Ishikawa (cell line): ENCODE results near the gene POMGNT2.

Experiments used
- CEBPB ChIP-seq: IDR thresholded peaks from 2 replicates; pipeline ENCODE4 v1.6.1; 2012
- CREB1 ChIP-seq: IDR thresholded peaks from 2 replicates; pipeline ENCODE4 v1.6.1; 2012; ENCODE audit warnings: low read depth
- EGR1 ChIP-seq: IDR thresholded peaks from 2 replicates; pipeline ENCODE4 v1.6.1; 2012
- EP300 ChIP-seq: IDR thresholded peaks from 2 replicates; pipeline ENCODE4 v1.6.1; 2012; ENCODE audit warnings: borderline replicate concordance
- FOXM1 ChIP-seq: IDR thresholded peaks from 2 replicates; pipeline ENCODE4 v1.6.1; 2012; ENCODE audit warnings: low read depth, borderline replicate concordance
- NFIC ChIP-seq: IDR thresholded peaks from 2 replicates; pipeline ENCODE4 v1.6.1; 2012
- RAD21 ChIP-seq: IDR thresholded peaks from 2 replicates; pipeline ENCODE4 v1.6.1; 2012; ENCODE audit warnings: low read depth
- TAF1 ChIP-seq: IDR thresholded peaks from 2 replicates; pipeline ENCODE4 v1.6.1; 2012; ENCODE audit warnings: low read depth, mild to moderate bottlenecking
- TCF12 ChIP-seq: IDR thresholded peaks from 2 replicates; pipeline ENCODE4 v1.6.1; 2012; ENCODE audit warnings: low read depth
- TEAD4 ChIP-seq: IDR thresholded peaks from 2 replicates; pipeline ENCODE4 v1.6.1; 2012
- YY1 ChIP-seq: IDR thresholded peaks from 2 replicates; pipeline ENCODE4 v1.6.1; 2012; ENCODE audit warnings: low read depth
- ZBTB7A ChIP-seq: IDR thresholded peaks from 2 replicates; pipeline ENCODE4 v1.6.1; 2012; ENCODE audit warnings: low read depth
- TF ChIP-seq, protein P1 (sequence below): IDR thresholded peaks from 2 replicates; pipeline ENCODE4 v1.6.1; 2012
- TF ChIP-seq, protein P2 (sequence below): IDR thresholded peaks from 2 replicates; pipeline ENCODE4 v1.6.1; 2012
- TF ChIP-seq, protein P3 (sequence below): IDR thresholded peaks from 2 replicates; pipeline ENCODE4 v1.6.1; 2012; ENCODE audit warnings: low read depth, mild to moderate bottlenecking

Gene POMGNT2

DNA sequence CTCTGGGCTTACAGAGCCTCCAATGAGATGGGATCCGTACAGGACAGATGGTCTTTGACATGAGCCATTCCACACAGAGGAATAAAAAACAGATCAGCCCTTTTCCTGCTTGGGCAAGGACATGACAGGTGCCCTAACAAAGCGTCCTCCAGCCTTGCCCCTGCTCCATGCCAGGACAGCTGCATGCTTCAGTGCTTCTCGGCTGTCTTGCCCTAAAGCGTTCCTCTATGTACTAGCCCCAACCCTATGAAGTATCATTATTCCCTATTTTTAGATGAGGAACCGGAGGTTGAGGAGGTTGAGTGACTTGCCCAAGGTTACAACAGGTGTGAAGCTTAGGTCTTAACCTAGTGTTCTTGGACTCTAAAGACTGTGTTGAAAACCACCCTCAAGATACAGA lies 10.5 kb downstream of the POMGNT2 start:
- TF ChIP-seq EGR1 (no peak), CEBPB (no peak), TCF12 (no peak), TAF1 (no peak), CREB1 (no peak), ZBTB7A (no peak), FOXM1 (no peak)
- TF ChIP-seq, protein P1, sequence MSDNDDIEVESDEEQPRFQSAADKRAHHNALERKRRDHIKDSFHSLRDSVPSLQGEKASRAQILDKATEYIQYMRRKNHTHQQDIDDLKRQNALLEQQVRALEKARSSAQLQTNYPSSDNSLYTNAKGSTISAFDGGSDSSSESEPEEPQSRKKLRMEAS, result no peak
- TF ChIP-seq, protein P2, sequence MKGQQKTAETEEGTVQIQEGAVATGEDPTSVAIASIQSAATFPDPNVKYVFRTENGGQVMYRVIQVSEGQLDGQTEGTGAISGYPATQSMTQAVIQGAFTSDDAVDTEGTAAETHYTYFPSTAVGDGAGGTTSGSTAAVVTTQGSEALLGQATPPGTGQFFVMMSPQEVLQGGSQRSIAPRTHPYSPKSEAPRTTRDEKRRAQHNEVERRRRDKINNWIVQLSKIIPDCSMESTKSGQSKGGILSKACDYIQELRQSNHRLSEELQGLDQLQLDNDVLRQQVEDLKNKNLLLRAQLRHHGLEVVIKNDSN, result no peak
- TF ChIP-seq, protein P3, sequence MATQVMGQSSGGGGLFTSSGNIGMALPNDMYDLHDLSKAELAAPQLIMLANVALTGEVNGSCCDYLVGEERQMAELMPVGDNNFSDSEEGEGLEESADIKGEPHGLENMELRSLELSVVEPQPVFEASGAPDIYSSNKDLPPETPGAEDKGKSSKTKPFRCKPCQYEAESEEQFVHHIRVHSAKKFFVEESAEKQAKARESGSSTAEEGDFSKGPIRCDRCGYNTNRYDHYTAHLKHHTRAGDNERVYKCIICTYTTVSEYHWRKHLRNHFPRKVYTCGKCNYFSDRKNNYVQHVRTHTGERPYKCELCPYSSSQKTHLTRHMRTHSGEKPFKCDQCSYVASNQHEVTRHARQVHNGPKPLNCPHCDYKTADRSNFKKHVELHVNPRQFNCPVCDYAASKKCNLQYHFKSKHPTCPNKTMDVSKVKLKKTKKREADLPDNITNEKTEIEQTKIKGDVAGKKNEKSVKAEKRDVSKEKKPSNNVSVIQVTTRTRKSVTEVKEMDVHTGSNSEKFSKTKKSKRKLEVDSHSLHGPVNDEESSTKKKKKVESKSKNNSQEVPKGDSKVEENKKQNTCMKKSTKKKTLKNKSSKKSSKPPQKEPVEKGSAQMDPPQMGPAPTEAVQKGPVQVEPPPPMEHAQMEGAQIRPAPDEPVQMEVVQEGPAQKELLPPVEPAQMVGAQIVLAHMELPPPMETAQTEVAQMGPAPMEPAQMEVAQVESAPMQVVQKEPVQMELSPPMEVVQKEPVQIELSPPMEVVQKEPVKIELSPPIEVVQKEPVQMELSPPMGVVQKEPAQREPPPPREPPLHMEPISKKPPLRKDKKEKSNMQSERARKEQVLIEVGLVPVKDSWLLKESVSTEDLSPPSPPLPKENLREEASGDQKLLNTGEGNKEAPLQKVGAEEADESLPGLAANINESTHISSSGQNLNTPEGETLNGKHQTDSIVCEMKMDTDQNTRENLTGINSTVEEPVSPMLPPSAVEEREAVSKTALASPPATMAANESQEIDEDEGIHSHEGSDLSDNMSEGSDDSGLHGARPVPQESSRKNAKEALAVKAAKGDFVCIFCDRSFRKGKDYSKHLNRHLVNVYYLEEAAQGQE, result no peak

DNA sequence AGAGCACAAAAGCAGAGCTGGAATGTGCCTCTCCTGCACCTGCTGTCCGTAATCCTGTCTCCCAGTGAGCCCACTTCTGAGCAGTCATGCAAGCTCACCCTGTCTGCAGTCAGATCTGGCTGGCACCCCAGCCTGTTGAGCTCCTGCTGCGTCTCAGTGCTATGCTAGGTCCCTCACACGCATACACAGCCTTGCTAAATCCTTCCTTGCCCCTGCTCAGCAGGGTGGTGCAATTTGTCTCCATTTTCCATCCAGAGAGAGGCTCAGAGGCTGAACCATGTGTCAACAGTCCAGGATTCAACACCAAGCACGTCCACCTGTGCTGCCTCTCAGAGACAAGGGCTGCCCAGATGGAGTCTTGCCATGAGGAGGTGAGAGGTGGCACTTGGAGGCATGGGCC lies 11.0 kb downstream of the POMGNT2 start:
- TF ChIP-seq TCF12 (peak; percentile 60), NFIC (peak; percentile 54), CEBPB (no peak), CREB1 (no peak), TEAD4 (peak; percentile 47; the same call in 1 of the 2 replicates), EP300 (peak; percentile 40; the same call in 1 of the 2 replicates), EGR1 (no peak)

DNA sequence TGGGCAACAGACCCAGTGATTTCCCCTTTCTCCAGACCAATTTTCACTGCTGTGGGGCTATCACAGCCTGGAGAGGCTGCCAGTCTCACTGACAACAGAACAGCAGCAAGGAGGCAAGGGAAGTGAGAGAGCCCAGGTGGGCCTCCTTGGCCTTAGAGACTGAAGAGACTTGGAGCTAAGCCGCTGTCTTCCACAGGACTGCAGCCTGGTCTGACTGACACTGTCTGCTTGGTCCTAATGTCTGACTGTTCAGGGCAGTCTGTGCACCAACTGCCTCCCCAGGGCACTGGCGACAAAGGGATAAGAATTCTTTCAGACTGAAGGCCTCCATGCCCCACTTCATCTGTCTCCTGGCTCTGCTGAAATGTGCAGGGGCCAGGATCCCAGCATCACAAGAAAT lies 11.5 kb downstream of the POMGNT2 start:
- no peak for TF ChIP-seq ZBTB7A
- TF ChIP-seq RAD21, result no peak
- no peak for TF ChIP-seq NFIC
- no peak for TF ChIP-seq TEAD4
- TF ChIP-seq CREB1, result no peak
- TF ChIP-seq, protein P1, result no peak
- TF ChIP-seq, protein P2, result no peak
- TF ChIP-seq EP300, result no peak
- no peak for TF ChIP-seq CEBPB
- TF ChIP-seq, protein P3, result no peak
- TF ChIP-seq TCF12, result no peak

DNA sequence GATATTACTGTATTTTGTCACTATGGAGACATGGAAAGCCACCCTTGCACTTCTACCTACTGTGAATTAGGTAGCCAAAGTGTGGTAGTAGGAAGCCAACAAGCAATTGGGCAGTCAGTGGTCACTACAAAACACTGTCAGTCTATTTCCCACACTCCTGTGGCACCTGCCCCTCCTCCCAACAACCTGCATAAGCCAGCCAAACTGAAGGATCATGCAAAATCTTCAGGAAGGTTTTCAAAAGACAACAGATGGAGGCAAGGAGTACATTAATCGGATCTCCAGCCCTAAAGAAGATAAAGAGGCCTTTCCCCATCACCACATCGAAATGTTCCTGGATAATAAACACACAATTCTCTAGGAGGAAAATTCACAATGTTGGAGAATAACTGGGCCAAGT lies 11.9 kb downstream of the POMGNT2 start:
- TF ChIP-seq ZBTB7A, result no peak
- TF ChIP-seq CREB1, result no peak
- TF ChIP-seq FOXM1, result no peak
- TF ChIP-seq EP300, result no peak
- TF ChIP-seq TEAD4, result no peak
- TF ChIP-seq YY1, result no peak
- no peak for TF ChIP-seq RAD21

DNA sequence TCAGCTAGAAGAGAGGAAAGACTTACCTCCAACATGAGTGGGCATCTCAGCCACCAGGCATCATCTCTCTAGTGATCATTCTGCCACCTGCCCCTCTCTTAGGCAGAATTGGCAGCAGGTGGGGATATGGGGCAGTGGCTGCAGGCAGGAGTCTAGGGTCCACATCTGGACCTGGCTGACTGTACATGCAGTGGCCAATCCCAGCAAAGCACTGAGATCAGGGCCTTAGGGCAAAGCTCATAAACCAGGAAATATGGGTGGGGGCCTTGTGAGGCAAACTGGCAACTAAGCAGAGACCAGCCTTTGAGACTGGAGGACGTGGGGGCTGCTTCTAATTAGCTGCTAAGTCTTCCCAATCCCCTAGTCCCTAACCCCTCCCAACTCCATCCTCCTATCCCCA lies 12.9 kb downstream of the POMGNT2 start:
- TF ChIP-seq, protein P1, result no peak
- TF ChIP-seq TAF1, result no peak
- TF ChIP-seq EP300, result no peak
- no peak for TF ChIP-seq CEBPB
- no peak for TF ChIP-seq ZBTB7A
- TF ChIP-seq, protein P2, result no peak
- no peak for TF ChIP-seq CREB1
- TF ChIP-seq EGR1, result no peak
- TF ChIP-seq FOXM1, result no peak
- TF ChIP-seq TEAD4, result no peak
- TF ChIP-seq, protein P3, result no peak
- TF ChIP-seq RAD21, result no peak
- TF ChIP-seq TCF12, result no peak
